ENCODE data around the gene CHRNB1. TPM values are rescaled to one million over a fixed set of nuclear protein-coding genes. Genes with fewer than 3 reads are reported as not detected.

CHRNB1 gene
- total RNA-seq, 1 experiment from 2014 or later: 1.7 TPM

GRCh38 chr17:7464081-7464480, 19.2 kb downstream of the CHRNB1 start:
- Histone ChIP-seq H3K27me3 (replicated peaks; ENCODE audit: control insufficient read depth, insufficient read depth, low read length) (no peaks in the 10 kb centered on the region), H3K36me3 (ENCODE audit: control insufficient read depth, insufficient read depth, low read length) (no peaks in the 10 kb centered on the region), H3K9me3 (no peaks in the 10 kb centered on the region), H3K4me3 (ENCODE audit: low read depth, low read length) (no peak overlapping the region), H3K4me1 (no peaks in the 10 kb centered on the region)
- TF ChIP-seq, protein P1, sequence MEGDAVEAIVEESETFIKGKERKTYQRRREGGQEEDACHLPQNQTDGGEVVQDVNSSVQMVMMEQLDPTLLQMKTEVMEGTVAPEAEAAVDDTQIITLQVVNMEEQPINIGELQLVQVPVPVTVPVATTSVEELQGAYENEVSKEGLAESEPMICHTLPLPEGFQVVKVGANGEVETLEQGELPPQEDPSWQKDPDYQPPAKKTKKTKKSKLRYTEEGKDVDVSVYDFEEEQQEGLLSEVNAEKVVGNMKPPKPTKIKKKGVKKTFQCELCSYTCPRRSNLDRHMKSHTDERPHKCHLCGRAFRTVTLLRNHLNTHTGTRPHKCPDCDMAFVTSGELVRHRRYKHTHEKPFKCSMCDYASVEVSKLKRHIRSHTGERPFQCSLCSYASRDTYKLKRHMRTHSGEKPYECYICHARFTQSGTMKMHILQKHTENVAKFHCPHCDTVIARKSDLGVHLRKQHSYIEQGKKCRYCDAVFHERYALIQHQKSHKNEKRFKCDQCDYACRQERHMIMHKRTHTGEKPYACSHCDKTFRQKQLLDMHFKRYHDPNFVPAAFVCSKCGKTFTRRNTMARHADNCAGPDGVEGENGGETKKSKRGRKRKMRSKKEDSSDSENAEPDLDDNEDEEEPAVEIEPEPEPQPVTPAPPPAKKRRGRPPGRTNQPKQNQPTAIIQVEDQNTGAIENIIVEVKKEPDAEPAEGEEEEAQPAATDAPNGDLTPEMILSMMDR (IDR thresholded peaks at IDR 0.05; ENCODE audit: insufficient read depth in 1 of 2, low read depth in 1 of 2, low read length in 1 of 2, severe bottlenecking in 1 of 2, unreplicated experiment in 1 of 2): no peak
- Mint-ChIP-seq H3K36me3 (ENCODE audit: insufficient read depth, unreplicated experiment) (peaks cover 33% of the 10 kb centered on the region), H3K27me3 (ENCODE audit: insufficient read depth, unreplicated experiment) (no peaks in the 10 kb centered on the region), H3K4me3 (ENCODE audit: unreplicated experiment) (no peak overlapping the region), H3K9me3 (ENCODE audit: unreplicated experiment) (no peaks in the 10 kb centered on the region), H3K4me1 (ENCODE audit: low read depth, unreplicated experiment) (peaks cover 5% of the 10 kb centered on the region), H3K27ac (ENCODE audit: unreplicated experiment) (no peak overlapping the region)
- POLR2A ChIA-PET: interaction anchor here (0.7 kb wide), 1 partner anchor 27 kb away, joined by 3 read pairs; no protein-coding TSS in a partner anchor
- intact Hi-C loops (cut with micrococcal nuclease; ENCODE audit: unreplicated experiment): no loop called here
- BruUV-seq (replicated peaks): no TSS peak
- DNase-seq: no peak
- CTCF ChIA-PET: interaction anchor here (0.6 kb wide), 1 partner anchor 24 kb away, joined by 3 read pairs; no protein-coding TSS in a partner anchor

- H3K36me3 ChIP-seq (ENCODE audit: control insufficient read depth, insufficient read depth, low read length): no peaks in the 10 kb centered on the region
- H3K27me3 Mint-ChIP-seq (ENCODE audit: insufficient read depth, unreplicated experiment): no peaks in the 10 kb centered on the region
- intact Hi-C loops (cut with micrococcal nuclease; ENCODE audit: unreplicated experiment): no loop called here
- peaks cover 5% of the 10 kb centered on the region for H3K4me1 Mint-ChIP-seq (ENCODE audit: low read depth, unreplicated experiment)
- ChIA-PET CTCF (no interaction called here), POLR2A (interaction anchor here (0.6 kb wide), 1 partner anchor 121 kb away, joined by 6 read pairs; no protein-coding TSS in a partner anchor)
- no peak for DNase-seq
- TF ChIP-seq, protein P1 (IDR thresholded peaks at IDR 0.05; ENCODE audit: insufficient read depth in 1 of 2, low read depth in 1 of 2, low read length in 1 of 2, severe bottlenecking in 1 of 2, unreplicated experiment in 1 of 2): no peak
- no peaks in the 10 kb centered on the region for H3K9me3 ChIP-seq
- no peaks in the 10 kb centered on the region for H3K4me1 ChIP-seq
- H3K4me3 ChIP-seq (ENCODE audit: low read depth, low read length): no peak overlapping the region
- BruUV-seq (replicated peaks): no TSS peak
- no peaks in the 10 kb centered on the region for H3K27me3 ChIP-seq (replicated peaks; ENCODE audit: control insufficient read depth, insufficient read depth, low read length)
- no peak overlapping the region for H3K4me3 Mint-ChIP-seq (ENCODE audit: unreplicated experiment)
- peaks cover 33% of the 10 kb centered on the region for H3K36me3 Mint-ChIP-seq (ENCODE audit: insufficient read depth, unreplicated experiment)
- H3K27ac Mint-ChIP-seq (ENCODE audit: unreplicated experiment): no peak overlapping the region
- no peaks in the 10 kb centered on the region for H3K9me3 Mint-ChIP-seq (ENCODE audit: unreplicated experiment)
These were observed 20.9 kb downstream of the CHRNB1 start for GRCh38 chr17:7465597-7466275.

DNA sequence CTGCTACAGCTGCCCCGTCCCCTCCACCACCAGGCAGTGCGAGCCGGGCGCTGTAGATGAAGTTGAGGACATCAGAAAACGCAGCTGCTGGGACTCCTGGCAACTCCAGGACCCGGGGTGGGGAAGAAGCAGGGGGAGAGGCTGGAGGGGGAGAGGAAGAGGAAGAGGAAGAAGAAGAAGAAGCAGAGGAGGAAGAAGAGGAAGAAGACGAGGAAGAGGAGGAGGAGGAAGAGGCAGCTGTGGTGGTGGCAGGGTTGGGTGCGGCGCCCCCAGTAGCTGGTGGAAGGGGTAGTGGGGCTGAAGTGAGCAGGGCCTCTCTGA, 21.4 kb downstream of the CHRNB1 start:
- no peaks in the 10 kb centered on the region for H3K27me3 ChIP-seq (replicated peaks; ENCODE audit: control insufficient read depth, insufficient read depth, low read length)
- no peak overlapping the region for H3K27ac Mint-ChIP-seq (ENCODE audit: unreplicated experiment)
- H3K4me3 Mint-ChIP-seq (ENCODE audit: unreplicated experiment): no peak overlapping the region
- BruUV-seq (replicated peaks): no TSS peak
- peaks cover 2% of the 10 kb centered on the region for H3K4me1 Mint-ChIP-seq (ENCODE audit: low read depth, unreplicated experiment)
- intact Hi-C loops (cut with micrococcal nuclease; ENCODE audit: unreplicated experiment): no loop called here
- DNase-seq: no peak
- H3K36me3 ChIP-seq (ENCODE audit: control insufficient read depth, insufficient read depth, low read length): no peaks in the 10 kb centered on the region
- ChIA-PET POLR2A (no interaction called here), CTCF (no interaction called here)
- peaks cover 33% of the 10 kb centered on the region for H3K36me3 Mint-ChIP-seq (ENCODE audit: insufficient read depth, unreplicated experiment)
- no peaks in the 10 kb centered on the region for H3K4me1 ChIP-seq
- H3K4me3 ChIP-seq (ENCODE audit: low read depth, low read length): no peak overlapping the region
- TF ChIP-seq, protein P1 (IDR thresholded peaks at IDR 0.05; ENCODE audit: insufficient read depth in 1 of 2, low read depth in 1 of 2, low read length in 1 of 2, severe bottlenecking in 1 of 2, unreplicated experiment in 1 of 2): no peak
- no peaks in the 10 kb centered on the region for H3K9me3 ChIP-seq
- no peaks in the 10 kb centered on the region for H3K9me3 Mint-ChIP-seq (ENCODE audit: unreplicated experiment)
- no peaks in the 10 kb centered on the region for H3K27me3 Mint-ChIP-seq (ENCODE audit: insufficient read depth, unreplicated experiment)

All from Caco-2 (cell line).